ENCODE measurements around the gene GOLGA3. TPM values are rescaled to one million over a fixed set of nuclear protein-coding genes. Genes with fewer than 3 reads are reported as not detected.

The GOLGA3 gene
- total and polyA plus RNA-seq, 2 experiments from 2014 or later, result 12.2 to 50.8 TPM

- peaks cover 6% of the 10 kb centered on the region for H3K4me1 ChIP-seq (ENCODE audit: low read depth)
- TF ChIP-seq, protein P1, sequence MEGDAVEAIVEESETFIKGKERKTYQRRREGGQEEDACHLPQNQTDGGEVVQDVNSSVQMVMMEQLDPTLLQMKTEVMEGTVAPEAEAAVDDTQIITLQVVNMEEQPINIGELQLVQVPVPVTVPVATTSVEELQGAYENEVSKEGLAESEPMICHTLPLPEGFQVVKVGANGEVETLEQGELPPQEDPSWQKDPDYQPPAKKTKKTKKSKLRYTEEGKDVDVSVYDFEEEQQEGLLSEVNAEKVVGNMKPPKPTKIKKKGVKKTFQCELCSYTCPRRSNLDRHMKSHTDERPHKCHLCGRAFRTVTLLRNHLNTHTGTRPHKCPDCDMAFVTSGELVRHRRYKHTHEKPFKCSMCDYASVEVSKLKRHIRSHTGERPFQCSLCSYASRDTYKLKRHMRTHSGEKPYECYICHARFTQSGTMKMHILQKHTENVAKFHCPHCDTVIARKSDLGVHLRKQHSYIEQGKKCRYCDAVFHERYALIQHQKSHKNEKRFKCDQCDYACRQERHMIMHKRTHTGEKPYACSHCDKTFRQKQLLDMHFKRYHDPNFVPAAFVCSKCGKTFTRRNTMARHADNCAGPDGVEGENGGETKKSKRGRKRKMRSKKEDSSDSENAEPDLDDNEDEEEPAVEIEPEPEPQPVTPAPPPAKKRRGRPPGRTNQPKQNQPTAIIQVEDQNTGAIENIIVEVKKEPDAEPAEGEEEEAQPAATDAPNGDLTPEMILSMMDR (IDR thresholded peaks at IDR 0.05; ENCODE audit: low read depth, low read length), result no peak
- H3K36me3 ChIP-seq, result peaks cover 66% of the 10 kb centered on the region
- no peak overlapping the region for H3K4me3 ChIP-seq
- peak overlapping the region; percentile 79 for H3K27ac ChIP-seq
- no peaks in the 10 kb centered on the region for H3K9me3 ChIP-seq (ENCODE audit: low read depth)
- DNase-seq (ENCODE audit: low read depth in 1 of 2, low spot score in 1 of 2), result no peak
- no peaks in the 10 kb centered on the region for H3K27me3 ChIP-seq
Measured at GRCh38 chr12:132739600-132740312, 88.9 kb downstream of the GOLGA3 start.

- H3K4me1 ChIP-seq (ENCODE audit: low read depth), result peaks cover 6% of the 10 kb centered on the region
- no peak overlapping the region for H3K27ac ChIP-seq
- no peaks in the 10 kb centered on the region for H3K9me3 ChIP-seq (ENCODE audit: low read depth)
- TF ChIP-seq, protein P1 (IDR thresholded peaks at IDR 0.05; ENCODE audit: low read depth, low read length), result no peak
- H3K27me3 ChIP-seq, result no peaks in the 10 kb centered on the region
- no peak overlapping the region for H3K4me3 ChIP-seq
- H3K36me3 ChIP-seq, result peaks cover 69% of the 10 kb centered on the region
- DNase-seq (ENCODE audit: low read depth in 1 of 2, low spot score in 1 of 2), result no peak
Measured at GRCh38 chr12:132736913-132737312, 91.8 kb downstream of the GOLGA3 start.

- Histone ChIP-seq H3K9me3 (ENCODE audit: low read depth) (no peaks in the 10 kb centered on the region), H3K27ac (no peak overlapping the region), H3K4me3 (no peak overlapping the region), H3K4me1 (ENCODE audit: low read depth) (peaks cover 6% of the 10 kb centered on the region), H3K36me3 (peaks cover 71% of the 10 kb centered on the region), H3K27me3 (no peaks in the 10 kb centered on the region)
- DNase-seq (ENCODE audit: low read depth in 1 of 2, low spot score in 1 of 2), result no peak
- TF ChIP-seq, protein P1 (IDR thresholded peaks at IDR 0.05; ENCODE audit: low read depth, low read length), result no peak
Measured at GRCh38 chr12:132736378-132736777, 92.3 kb downstream of the GOLGA3 start.

GRCh38 chr12:132735496-132735895 is 93.2 kb downstream of the GOLGA3 start:
- Histone ChIP-seq H3K9me3 (ENCODE audit: low read depth) (no peaks in the 10 kb centered on the region), H3K4me1 (ENCODE audit: low read depth) (peaks cover 1% of the 10 kb centered on the region), H3K4me3 (no peak overlapping the region), H3K27ac (no peak overlapping the region), H3K27me3 (no peaks in the 10 kb centered on the region), H3K36me3 (peaks cover 71% of the 10 kb centered on the region)
- DNase-seq (ENCODE audit: low read depth in 1 of 2, low spot score in 1 of 2), result no peak
- TF ChIP-seq, protein P1 (IDR thresholded peaks at IDR 0.05; ENCODE audit: low read depth, low read length), result no peak

- no peaks in the 10 kb centered on the region for H3K4me1 ChIP-seq (ENCODE audit: low read depth)
- TF ChIP-seq, protein P1 (IDR thresholded peaks at IDR 0.05; ENCODE audit: low read depth, low read length), result no peak
- H3K4me3 ChIP-seq, result no peak overlapping the region
- H3K27ac ChIP-seq, result no peak overlapping the region
- no peaks in the 10 kb centered on the region for H3K9me3 ChIP-seq (ENCODE audit: low read depth)
- peaks cover 64% of the 10 kb centered on the region for H3K36me3 ChIP-seq
- H3K27me3 ChIP-seq, result no peaks in the 10 kb centered on the region
- DNase-seq (ENCODE audit: low read depth in 1 of 2, low spot score in 1 of 2), result no peak
Measured at GRCh38 chr12:132734206-132734605, 94.5 kb downstream of the GOLGA3 start.
